Measurements from ENCODE around the gene TSC22D2.

Gene TSC22D2

DNA sequence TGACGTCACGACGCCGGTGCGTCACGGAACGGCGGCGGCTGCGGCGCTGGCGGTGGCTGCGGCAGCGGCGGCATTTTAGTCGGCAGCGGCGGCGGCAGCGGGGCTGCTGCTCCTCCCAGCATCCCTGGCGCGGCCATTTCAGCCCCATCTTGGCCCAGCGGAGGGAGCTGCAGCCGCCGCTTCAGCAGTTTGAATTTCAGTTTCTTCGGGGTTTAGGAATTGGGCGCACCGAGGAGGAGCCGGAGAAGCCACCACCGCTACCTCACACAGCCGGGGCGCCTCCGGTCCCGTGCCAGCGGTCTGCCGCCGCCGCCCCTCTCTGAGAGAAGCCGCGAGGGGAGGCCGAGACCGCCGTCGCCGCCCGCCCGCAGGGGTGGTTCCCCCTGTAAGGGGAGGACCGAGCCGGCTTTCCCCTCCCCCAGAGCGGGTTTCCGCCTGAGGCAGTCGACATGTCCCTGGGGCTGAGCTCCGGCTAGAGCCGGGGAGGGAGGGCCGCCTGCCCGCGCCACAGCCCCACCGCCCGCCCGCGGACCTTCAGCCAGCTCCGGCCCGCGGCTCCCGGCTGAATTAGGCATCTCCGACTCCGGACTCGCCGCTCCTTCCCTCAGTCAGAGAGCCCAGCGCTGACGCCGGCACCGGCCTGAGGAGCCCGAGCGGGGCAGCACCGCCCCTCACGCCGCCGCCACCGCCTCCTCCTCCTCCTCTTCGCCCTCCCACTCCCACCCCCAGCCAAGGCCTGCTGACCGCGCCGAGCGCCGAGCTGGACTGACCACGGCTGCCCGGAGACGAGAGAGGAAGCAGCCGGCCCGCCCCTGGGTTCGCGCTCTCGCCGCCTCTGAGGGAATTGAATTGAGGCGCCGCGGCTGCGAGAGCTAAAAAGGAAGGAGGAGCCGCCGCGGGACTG lies at the start of gene TSC22D2:
Gene TSC22D2, plus strand, starts transcription at position 78 of the 904 bp plus-strand sequence. CDS start 1,053 bp downstream, outside the sequence.
- peak; percentile 96 for DNase-seq (ENCODE audit: low spot score)
- no peak for TF ChIP-seq CTCF (IDR thresholded peaks at IDR 0.05)
- Histone ChIP-seq H3K4me3 (peak within 1 kb of the TSS; percentile 92), H3K27ac (peak within 1 kb of the TSS; percentile 97 to 98)

DNA sequence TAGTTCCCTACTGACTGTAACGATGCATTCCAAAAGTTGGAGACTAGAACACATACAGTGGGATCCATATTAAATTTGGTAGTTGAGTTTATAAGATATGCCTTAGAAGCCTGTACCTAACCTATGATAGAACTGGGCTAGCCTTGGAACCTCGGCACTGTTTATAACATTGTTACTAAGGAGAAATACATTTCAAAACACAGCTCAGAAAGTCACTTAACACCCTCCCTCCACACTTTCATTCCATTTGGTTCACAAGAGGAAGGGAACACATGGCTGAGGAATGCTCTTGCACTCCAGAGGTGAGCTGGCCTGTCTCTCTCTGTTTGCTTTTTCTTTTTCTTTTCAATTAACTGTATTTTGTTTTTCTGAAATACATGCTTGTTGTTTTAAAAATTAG lies 48.7 kb upstream of the TSC22D2 start:
- TF ChIP-seq CTCF (IDR thresholded peaks at IDR 0.05): no peak
- Histone ChIP-seq H3K27ac (no peak overlapping the region), H3K4me3 (no peak overlapping the region)
- no peak for DNase-seq (ENCODE audit: low spot score)

DNA sequence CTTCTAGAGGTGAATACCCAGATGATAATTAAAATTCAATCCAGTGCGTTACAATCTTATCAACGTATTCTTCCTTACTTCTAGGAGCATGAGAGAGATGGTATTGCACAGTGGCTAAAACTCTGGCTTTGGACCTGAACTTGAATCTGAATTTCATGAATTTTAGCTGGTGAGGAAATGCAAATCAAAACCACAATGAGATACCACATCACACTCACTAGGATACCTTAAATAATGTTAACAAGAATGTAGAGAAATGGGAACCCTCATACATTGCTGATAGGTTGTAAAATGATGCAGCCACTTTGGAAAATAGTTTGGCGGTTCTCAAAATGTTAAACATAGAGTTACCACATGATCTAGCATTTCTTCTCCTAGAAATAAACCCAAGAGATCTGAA lies 47.1 kb upstream of the TSC22D2 start:
- TF ChIP-seq CTCF (IDR thresholded peaks at IDR 0.05): no peak
- H3K27ac ChIP-seq: no peak overlapping the region
- DNase-seq (ENCODE audit: low spot score): no peak
- no peak overlapping the region for H3K4me3 ChIP-seq

GRCh38 chr3:150362515-150363302 lies 45.4 kb upstream of the TSC22D2 start:
- H3K27ac ChIP-seq: no peak overlapping the region
- H3K4me3 ChIP-seq: no peak overlapping the region
- TF ChIP-seq CTCF (IDR thresholded peaks at IDR 0.05): no peak
- no peak for DNase-seq (ENCODE audit: low spot score)

DNA sequence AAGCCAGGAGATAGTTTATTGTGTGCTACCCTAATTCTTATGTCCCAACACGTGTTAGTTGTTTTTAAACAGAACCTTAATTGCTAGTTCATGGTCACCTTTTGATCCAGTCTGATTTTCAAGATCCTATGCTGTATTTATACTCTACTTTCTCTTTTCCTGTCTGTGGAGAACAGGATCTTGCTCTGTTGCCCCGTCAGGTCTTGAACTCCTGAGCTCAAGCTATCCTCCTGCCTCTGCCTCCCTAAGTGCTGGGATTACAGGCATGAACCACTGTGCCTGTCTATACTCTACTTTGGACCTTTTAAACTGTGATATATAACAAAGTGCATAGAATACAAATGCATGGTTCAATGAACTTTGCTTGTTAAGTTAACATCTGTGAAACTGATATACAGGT lies 44.7 kb upstream of the TSC22D2 start:
- no peak overlapping the region for H3K27ac ChIP-seq
- DNase-seq (ENCODE audit: low spot score): no peak
- H3K4me3 ChIP-seq: no peak overlapping the region
- TF ChIP-seq CTCF (IDR thresholded peaks at IDR 0.05): no peak

- DNase-seq (ENCODE audit: low spot score): no peak
- H3K4me3 ChIP-seq: no peak overlapping the region
- no peak for TF ChIP-seq CTCF (IDR thresholded peaks at IDR 0.05)
- no peak overlapping the region for H3K27ac ChIP-seq
Observed at GRCh38 chr3:150365132-150365604, 42.9 kb upstream of the TSC22D2 start.

Data from coronary artery (tissue), 2 donors.